Esophagus squamous epithelium (tissue), 5 donors: Measurements from ENCODE around the gene MAP1B. TPM values are rescaled to one million over a fixed set of nuclear protein-coding genes. Genes with fewer than 3 reads are reported as not detected.

Experiments used
- DNase-seq: peaks from one replicate; lab custom pipeline; 2025; lab: John Stamatoyannopoulos, UW
- H3K27ac ChIP-seq, 4 donors: fragments of 200-600 bp; sonication (generic); one replicate each; pipeline ENCODE4 v1.5.1; 2016 to 2019; ENCODE audit warnings: mild to moderate bottlenecking in 1 of 4
- H3K27me3 ChIP-seq, 4 donors: fragments of 200-600 bp; sonication (generic); 1 replicate in 3 of 4; 2 replicates in 1 of 4; pipeline versions ENCODE4 v1.5.1 to v1.6.0; 2017 to 2021; ENCODE audit warnings: antibody characterized with exemption in 1 of 4
- H3K36me3 ChIP-seq, 3 donors: fragments of 200-600 bp; sonication (generic); one replicate each; pipeline ENCODE4 v1.5.1; 2016 to 2019
- H3K4me1 ChIP-seq, 3 donors: fragments of 200-600 bp; sonication (generic); one replicate each; pipeline ENCODE4 v1.5.1; 2017 to 2019
- H3K4me3 ChIP-seq, 4 donors: fragments of 200-600 bp; sonication (generic); 1 replicate in 3 of 4; 2 replicates in 1 of 4; pipeline ENCODE4 v1.5.1; 2016 to 2019; ENCODE audit warnings: mild to moderate bottlenecking in 2 of 4, moderate library complexity in 1 of 4
- H3K9me3 ChIP-seq, 3 donors: fragments of 200-600 bp; sonication (generic); one replicate each; pipeline ENCODE4 v1.5.1; 2016 to 2019
- POLR2A ChIP-seq, 4 donors: fragments of 450-650 bp; IDR thresholded peaks; one replicate each; pipeline ENCODE4 v1.6.1; 2017; ENCODE audit warnings: antibody characterized with exemption in 4 of 4, mild to moderate bottlenecking in 4 of 4, moderate library complexity in 3 of 4
- WGBS, 2 donors: methylation state at CpG; one replicate each; pipeline ENCODE4 v1.1.5; 2018; 5-methylcytosine and 5-hydroxymethylcytosine counted together
- intact Hi-C: fragments of 100-400 bp; cut with DNase I; formaldehyde crosslinking; loops from one replicate; pipeline ENCODE4 v1.15.0; 2022
- total RNA-seq, 4 donors: library from RNA; depleted of rRNA; stranded (reverse); fragments of >200 nt; gene quantifications; one replicate each; pipeline ENCODE4 v1.1.0, GENCODE V29; 2016
- TF ChIP-seq, protein P1 (sequence below), 6 experiments: fragments of 450-650 bp in 4 of 6; fragments of 200-600 bp in 2 of 6; sonication (generic) in 2 of 6; IDR thresholded peaks; one replicate each; pipeline ENCODE4 v1.5.1; 2016 to 2019; ENCODE audit warnings: antibody characterized with exemption in 6 of 6, mild to moderate bottlenecking in 4 of 6, moderate library complexity in 4 of 6
- donor health status: DM: yes; HTN: yes; CAD: no.

MAP1B gene
- total RNA-seq, 4 donors from 2014 or later = 8.2 to 180 (median 29.6) TPM

DNA sequence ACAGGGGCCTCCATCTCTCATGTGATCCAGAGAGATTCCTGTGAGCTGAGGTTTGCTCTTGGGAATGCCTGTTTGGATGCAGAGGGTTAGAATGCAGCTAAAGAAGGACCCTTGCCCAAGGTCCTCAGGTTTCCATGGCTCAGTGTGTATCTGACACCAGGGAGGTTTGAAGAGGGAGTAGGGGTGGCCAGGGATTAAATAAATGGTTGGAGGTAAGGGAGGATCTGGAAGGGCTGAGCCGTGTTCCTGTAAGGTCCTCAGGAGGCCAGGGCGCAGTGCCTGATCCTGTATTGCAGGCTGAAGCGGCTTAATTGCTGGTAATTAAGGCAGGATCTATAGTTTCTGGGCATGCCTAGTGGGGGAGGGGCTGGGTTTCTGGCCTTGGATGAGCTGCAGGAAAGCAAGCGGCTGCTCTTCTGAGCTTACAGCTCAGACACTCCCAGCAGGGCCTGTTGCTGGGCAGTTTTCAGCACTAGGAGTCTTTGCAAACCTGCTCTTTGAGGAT lies 41.5 kb upstream of the MAP1B start:
- DNase-seq = no peak
- H3K4me1 ChIP-seq = no peaks in the 10 kb centered on the region
- peaks cover 0 to 16% (median 0%) of the 10 kb centered on the region in 4 donors for H3K27me3 ChIP-seq
- H3K27ac ChIP-seq = no peak overlapping the region
- intact Hi-C loops = no loop called here
- H3K36me3 ChIP-seq = no peaks in the 10 kb centered on the region
- no peaks in the 10 kb centered on the region for H3K9me3 ChIP-seq
- TF ChIP-seq, protein P1, sequence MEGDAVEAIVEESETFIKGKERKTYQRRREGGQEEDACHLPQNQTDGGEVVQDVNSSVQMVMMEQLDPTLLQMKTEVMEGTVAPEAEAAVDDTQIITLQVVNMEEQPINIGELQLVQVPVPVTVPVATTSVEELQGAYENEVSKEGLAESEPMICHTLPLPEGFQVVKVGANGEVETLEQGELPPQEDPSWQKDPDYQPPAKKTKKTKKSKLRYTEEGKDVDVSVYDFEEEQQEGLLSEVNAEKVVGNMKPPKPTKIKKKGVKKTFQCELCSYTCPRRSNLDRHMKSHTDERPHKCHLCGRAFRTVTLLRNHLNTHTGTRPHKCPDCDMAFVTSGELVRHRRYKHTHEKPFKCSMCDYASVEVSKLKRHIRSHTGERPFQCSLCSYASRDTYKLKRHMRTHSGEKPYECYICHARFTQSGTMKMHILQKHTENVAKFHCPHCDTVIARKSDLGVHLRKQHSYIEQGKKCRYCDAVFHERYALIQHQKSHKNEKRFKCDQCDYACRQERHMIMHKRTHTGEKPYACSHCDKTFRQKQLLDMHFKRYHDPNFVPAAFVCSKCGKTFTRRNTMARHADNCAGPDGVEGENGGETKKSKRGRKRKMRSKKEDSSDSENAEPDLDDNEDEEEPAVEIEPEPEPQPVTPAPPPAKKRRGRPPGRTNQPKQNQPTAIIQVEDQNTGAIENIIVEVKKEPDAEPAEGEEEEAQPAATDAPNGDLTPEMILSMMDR (IDR thresholded peaks at IDR 0.05) = no peak
- no peak for TF ChIP-seq POLR2A (IDR thresholded peaks at IDR 0.05)
- no peak overlapping the region for H3K4me3 ChIP-seq
- 53 to 55% methylated on average over 4 of the region's 4 CpGs for WGBS, 2 donors

DNA sequence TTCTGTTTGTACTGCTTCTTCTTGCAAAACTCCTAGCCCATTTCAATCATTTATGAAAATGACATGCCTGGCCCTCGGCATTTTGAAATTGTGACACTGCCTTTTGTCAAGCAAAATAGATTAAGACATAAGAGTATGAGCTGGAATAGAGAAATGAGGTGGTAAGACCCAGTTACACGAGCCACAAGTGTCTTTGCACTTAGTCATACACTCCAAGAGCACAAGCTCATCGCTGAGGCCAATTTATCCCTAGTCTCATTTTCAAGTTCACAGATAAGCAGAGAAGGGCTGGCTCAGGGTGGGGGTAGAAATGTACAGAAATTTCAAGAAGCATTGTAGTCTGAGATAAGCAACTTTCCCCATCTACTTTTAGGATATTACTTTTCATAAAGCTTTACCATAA lies 40.6 kb upstream of the MAP1B start:
- H3K27me3 ChIP-seq = peaks cover 0 to 16% (median 0%) of the 10 kb centered on the region in 4 donors
- H3K9me3 ChIP-seq = no peaks in the 10 kb centered on the region
- H3K27ac ChIP-seq = no peak overlapping the region
- DNase-seq = no peak
- no peak overlapping the region for H3K4me3 ChIP-seq
- intact Hi-C loops = no loop called here
- TF ChIP-seq POLR2A (IDR thresholded peaks at IDR 0.05) = no peak
- TF ChIP-seq, protein P1 (IDR thresholded peaks at IDR 0.05) = no peak
- H3K36me3 ChIP-seq = no peaks in the 10 kb centered on the region
- 26 to 52% methylated on average over 3 of the region's 3 CpGs for WGBS, 2 donors
- no peaks in the 10 kb centered on the region for H3K4me1 ChIP-seq

DNA sequence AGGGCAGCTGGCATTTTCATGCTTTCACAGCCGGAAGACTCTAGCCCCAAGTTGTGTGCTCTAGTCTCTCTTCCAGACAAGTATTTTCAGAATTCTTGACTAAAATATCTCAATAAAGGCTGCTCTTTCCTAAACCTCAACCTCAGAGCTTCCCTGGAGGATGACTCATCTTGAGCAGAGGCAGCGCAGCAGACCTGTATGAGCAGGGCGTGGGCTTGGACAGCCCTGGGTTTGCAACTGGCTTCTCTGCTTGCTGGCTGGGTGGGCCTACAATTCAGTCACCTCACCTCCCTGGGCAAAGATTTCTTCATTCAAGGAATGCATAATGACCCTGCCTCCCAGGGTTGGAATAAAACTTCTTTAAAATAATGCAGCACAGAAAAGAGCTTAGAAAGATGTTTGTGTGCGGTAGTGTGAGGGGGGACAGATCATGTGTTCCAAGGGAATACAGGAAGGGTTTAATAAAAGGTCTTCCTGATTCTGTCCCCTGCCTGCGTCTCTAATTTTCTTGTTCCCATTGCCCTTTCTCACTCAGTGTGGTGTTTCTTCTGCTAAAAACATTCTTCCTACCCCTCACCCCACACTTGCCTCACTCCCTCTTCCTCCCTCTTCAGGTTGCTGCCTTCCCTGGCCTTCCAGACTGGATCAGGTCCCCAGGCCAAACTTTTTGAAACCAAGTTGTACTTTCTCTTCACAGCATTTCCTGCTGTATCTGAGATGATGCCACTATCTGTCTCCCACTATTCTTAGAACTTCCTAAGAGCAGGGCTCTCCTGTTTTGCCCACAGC lies 39.4 kb upstream of the MAP1B start:
- Histone ChIP-seq H3K4me3 (no peak overlapping the region), H3K27ac (no peak overlapping the region), H3K9me3 (no peaks in the 10 kb centered on the region), H3K4me1 (no peaks in the 10 kb centered on the region), H3K27me3 (peaks cover 0 to 16% (median 0%) of the 10 kb centered on the region in 4 donors), H3K36me3 (no peaks in the 10 kb centered on the region)
- TF ChIP-seq, protein P1 (IDR thresholded peaks at IDR 0.05) = no peak
- TF ChIP-seq POLR2A (IDR thresholded peaks at IDR 0.05) = no peak
- DNase-seq = no peak
- WGBS, 2 donors = 63 to 76% methylated on average over 3 to 5 of the region's 5 CpGs
- intact Hi-C loops = no loop called here

DNA sequence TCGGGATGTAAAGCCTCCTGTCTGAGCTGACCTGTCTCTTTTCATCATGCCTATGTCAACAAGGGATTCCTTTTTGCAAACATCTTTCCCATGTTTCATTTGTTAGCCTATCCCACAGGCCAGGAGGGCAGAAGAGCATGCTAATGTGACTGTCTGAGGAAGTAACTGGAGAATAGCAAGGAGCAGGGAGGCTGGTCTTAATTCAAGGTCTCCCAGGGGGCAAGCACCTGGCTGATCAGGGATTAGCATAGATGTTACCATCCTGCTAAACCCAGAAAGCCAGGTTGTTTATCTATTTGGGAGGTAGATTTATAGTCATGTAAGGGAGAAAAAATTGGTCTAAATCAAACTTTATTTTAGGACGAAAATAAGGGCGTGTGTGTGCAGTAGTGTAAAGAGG lies 36.7 kb upstream of the MAP1B start:
- no peaks in the 10 kb centered on the region for H3K4me1 ChIP-seq
- 65 to 67% methylated on average over 3 of the region's 3 CpGs for WGBS, 2 donors
- H3K27ac ChIP-seq = no peak overlapping the region
- no peak for TF ChIP-seq POLR2A (IDR thresholded peaks at IDR 0.05)
- TF ChIP-seq, protein P1 (IDR thresholded peaks at IDR 0.05) = no peak
- no peak for DNase-seq
- H3K36me3 ChIP-seq = no peaks in the 10 kb centered on the region
- H3K9me3 ChIP-seq = no peaks in the 10 kb centered on the region
- peaks cover 0 to 4% (median 0%) of the 10 kb centered on the region in 4 donors for H3K27me3 ChIP-seq
- intact Hi-C loops = no loop called here
- H3K4me3 ChIP-seq = no peak overlapping the region

DNA sequence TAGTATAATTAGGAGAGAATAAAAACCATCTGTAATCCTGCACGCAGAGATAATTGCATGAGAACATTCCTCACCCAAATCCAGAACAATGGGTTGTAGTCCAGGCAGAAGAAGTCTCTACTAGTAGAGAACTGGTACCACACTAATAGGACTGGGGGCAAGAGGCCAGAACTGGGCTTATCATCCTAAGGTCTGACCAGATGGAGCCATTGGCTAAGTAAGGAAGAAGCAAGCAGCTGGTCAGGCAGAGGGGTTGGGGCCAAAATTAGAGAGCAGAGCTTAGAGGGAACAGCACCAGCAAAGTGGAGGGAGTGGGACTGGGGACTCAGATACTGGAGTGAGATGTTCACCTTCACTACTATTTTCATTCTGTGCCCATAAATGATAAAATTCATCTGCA lies 35.4 kb upstream of the MAP1B start:
- 75 to 79% methylated on average over 1 of the region's 1 CpG for WGBS, 2 donors
- H3K36me3 ChIP-seq = no peaks in the 10 kb centered on the region
- no peak for DNase-seq
- no peak for TF ChIP-seq POLR2A (IDR thresholded peaks at IDR 0.05)
- TF ChIP-seq, protein P1 (IDR thresholded peaks at IDR 0.05) = no peak
- intact Hi-C loops = no loop called here
- H3K4me3 ChIP-seq = no peak overlapping the region
- H3K4me1 ChIP-seq = no peaks in the 10 kb centered on the region
- no peak overlapping the region for H3K27ac ChIP-seq
- no peaks in the 10 kb centered on the region for H3K27me3 ChIP-seq
- H3K9me3 ChIP-seq = no peaks in the 10 kb centered on the region
